ENCODE measurements around the gene L3MBTL4.

The L3MBTL4 gene

DNA sequence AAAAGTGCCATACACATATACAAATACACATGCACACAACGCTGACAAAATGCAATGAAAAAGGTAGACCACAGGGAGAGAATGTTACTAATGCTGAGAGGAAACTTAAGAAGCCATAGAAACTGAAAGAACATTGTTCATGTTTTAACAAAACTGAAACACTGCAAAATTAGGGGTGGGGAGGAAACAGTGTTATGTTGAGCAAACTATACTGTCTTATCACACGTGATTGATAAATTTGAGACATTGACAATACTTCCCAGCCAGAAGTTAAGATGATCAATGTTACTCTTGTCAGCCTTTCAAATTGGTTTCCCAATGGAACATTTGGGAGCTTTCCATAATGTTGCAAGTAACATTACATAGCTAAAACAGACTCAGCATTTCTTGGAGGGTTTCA lies 165.5 kb downstream of the L3MBTL4 start:
- TF ChIP-seq, protein P1, sequence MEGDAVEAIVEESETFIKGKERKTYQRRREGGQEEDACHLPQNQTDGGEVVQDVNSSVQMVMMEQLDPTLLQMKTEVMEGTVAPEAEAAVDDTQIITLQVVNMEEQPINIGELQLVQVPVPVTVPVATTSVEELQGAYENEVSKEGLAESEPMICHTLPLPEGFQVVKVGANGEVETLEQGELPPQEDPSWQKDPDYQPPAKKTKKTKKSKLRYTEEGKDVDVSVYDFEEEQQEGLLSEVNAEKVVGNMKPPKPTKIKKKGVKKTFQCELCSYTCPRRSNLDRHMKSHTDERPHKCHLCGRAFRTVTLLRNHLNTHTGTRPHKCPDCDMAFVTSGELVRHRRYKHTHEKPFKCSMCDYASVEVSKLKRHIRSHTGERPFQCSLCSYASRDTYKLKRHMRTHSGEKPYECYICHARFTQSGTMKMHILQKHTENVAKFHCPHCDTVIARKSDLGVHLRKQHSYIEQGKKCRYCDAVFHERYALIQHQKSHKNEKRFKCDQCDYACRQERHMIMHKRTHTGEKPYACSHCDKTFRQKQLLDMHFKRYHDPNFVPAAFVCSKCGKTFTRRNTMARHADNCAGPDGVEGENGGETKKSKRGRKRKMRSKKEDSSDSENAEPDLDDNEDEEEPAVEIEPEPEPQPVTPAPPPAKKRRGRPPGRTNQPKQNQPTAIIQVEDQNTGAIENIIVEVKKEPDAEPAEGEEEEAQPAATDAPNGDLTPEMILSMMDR (IDR thresholded peaks at IDR 0.05; ENCODE audit: low read length, missing control alignments): no peak

DNA sequence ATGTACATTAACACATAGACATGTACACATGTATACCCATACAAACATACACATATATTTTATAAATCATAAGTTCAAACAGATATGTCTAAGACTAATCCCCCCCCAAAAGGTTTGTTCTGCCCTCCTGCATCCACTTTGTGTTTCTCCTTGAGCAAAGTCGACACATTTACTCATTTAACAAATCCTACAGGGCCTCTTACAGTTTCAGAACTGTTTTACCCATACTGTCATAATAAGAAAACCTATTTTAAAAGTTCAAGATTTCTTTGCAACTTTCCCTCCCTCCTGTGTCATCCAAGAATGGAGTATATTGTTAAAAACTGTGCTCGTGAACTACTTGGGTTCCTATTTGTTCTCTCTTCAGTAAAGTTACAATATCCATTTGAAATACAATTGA lies 166.7 kb downstream of the L3MBTL4 start:
- TF ChIP-seq, protein P1 (IDR thresholded peaks at IDR 0.05; ENCODE audit: low read length, missing control alignments): no peak
- no peak for DNase-seq (ENCODE audit: low read depth)
- no peak overlapping the region for H3K4me3 ChIP-seq (replicated peaks; ENCODE audit: low read depth, low read length)

More for the DNA sequence above, 165.5 kb downstream of the L3MBTL4 start:
- H3K4me3 ChIP-seq (replicated peaks; ENCODE audit: low read depth, low read length): no peak overlapping the region
- DNase-seq (ENCODE audit: low read depth): no peak

DNA sequence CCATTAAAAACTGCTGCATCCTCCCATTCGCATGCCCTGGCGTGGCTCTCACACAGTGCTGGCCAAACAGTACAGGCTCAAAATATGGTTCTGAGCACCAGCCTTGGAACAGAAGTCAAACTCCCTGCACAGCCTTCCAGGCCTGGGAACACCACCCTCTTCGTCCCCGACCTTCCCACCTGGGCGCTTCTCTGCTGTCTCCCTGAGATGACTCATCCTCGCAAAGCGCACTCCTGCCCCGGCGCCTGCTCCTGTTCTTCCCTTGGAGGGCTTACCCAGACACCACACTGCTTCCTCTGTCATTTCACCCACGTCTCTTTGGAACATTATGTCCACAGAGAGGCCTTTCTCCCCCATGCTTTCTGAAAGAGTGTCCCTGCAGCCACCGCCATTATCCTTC lies 172.7 kb downstream of the L3MBTL4 start:
- H3K4me3 ChIP-seq (replicated peaks; ENCODE audit: low read depth, low read length): no peak overlapping the region
- TF ChIP-seq, protein P1 (IDR thresholded peaks at IDR 0.05; ENCODE audit: low read length, missing control alignments): no peak
- no peak for DNase-seq (ENCODE audit: low read depth)

DNA sequence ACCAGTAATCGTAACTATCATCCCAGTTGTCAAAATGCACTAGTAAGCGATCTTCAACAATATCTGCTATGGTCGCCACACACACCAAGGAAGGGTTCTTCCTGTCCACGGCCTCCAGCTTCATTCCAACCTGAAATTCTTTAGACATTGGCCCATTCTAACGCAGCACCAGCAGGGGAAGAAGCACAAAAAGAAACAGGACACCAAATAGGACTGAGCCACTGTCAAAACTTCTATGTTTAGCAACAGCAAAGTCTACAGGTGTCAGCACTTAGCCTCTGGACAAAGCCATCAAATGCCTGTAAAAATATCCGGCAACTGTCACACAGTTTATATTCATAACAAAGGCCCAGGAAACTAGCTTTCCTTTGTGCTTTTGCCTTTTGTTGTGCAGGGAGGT lies 175.0 kb downstream of the L3MBTL4 start:
- TF ChIP-seq, protein P1 (IDR thresholded peaks at IDR 0.05; ENCODE audit: low read length, missing control alignments): no peak
- DNase-seq (ENCODE audit: low read depth): no peak

DNA sequence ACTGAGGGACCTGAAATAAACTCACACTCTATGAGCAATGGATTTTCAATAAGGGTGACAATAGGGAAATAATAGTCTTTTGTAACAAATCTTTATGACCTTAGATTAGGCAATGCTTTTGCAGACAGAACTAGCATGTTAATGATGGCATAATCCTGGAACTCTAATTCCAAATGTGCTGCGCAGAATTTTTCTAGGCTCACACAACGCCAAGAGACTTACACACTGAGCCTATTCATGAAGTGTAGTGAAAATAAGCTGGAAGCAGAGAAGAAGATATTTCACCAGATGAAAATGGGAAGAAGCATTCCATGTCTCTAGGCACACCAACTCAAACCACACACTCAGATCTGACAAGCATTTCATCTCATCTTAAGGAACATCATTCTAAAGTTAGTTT lies 178.5 kb downstream of the L3MBTL4 start:
- H3K4me3 ChIP-seq (replicated peaks; ENCODE audit: low read depth, low read length): no peak overlapping the region
- TF ChIP-seq, protein P1 (IDR thresholded peaks at IDR 0.05; ENCODE audit: low read length, missing control alignments): no peak
- no peak for DNase-seq (ENCODE audit: low read depth)

More for the DNA sequence above, 175.0 kb downstream of the L3MBTL4 start:
- no peak overlapping the region for H3K4me3 ChIP-seq (replicated peaks; ENCODE audit: low read depth, low read length)

DNA sequence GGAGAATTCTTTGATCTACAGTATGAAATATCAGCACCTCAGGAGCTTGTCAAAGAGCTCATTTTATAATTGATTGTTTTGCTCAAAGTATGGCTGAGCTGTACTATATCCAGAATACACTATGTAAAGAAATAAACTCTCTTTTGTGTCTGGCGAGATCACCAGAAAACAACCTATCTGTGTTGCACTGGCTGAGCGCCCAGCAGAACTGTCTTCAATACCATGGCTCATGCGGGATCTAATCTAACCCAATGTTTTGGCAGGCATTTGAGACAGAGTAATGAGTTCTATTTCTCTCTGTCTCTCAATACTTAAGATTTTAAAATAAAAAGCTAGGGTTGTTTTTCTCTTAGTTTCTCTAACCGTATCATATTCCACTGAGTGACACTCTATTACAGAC lies 192.4 kb downstream of the L3MBTL4 start:
- DNase-seq (ENCODE audit: low read depth): no peak
- TF ChIP-seq, protein P1 (IDR thresholded peaks at IDR 0.05; ENCODE audit: low read length, missing control alignments): no peak
- H3K4me3 ChIP-seq (replicated peaks; ENCODE audit: low read depth, low read length): no peak overlapping the region

DNA sequence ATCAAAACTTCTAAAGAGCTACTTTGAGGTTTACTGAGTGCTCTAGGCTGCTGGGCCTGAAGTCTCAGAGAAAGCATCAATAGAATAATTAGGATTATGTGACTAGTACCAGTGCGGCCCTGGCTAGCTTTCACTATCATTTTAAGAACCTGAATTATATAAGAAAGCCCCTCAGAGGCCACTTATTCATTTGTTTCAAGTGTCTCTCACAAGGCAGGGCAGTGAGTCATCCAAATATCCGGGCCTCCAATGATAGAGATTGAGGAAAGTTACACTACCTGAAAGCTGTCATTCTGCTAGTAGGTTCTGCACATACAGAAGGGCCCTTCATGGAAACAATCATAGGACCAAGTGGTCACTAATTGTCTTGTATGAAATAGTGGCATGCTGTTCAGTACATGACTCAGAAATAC lies 193.1 kb downstream of the L3MBTL4 start:
- no peak for DNase-seq (ENCODE audit: low read depth)
- TF ChIP-seq, protein P1 (IDR thresholded peaks at IDR 0.05; ENCODE audit: low read length, missing control alignments): no peak
- H3K4me3 ChIP-seq (replicated peaks; ENCODE audit: low read depth, low read length): no peak overlapping the region
